ENCODE measurements around the gene UBE2L5. TPM values are rescaled to one million over a fixed set of nuclear protein-coding genes. Genes with fewer than 3 reads are reported as not detected.

Gene UBE2L5
- total RNA-seq = not detected

GRCh38 chr13:30422054-30422839, at the start of gene UBE2L5:
Gene UBE2L5 (plus strand): TSS chr13:30422493. CDS start chr13:30427991, 5,498 bp downstream.

GRCh38 chr13:30465593-30466357, 43.5 kb downstream of the UBE2L5 start, which contains the start of gene HMGB1:
Gene HMGB1 (minus strand): TSS chr13:30465936. CDS start chr13:30463680, 2,256 bp downstream.

Other genes with a start within 250 kb of the UBE2L5 start
- gene KATNAL1, start 114.9 kb upstream of the UBE2L5 start, total RNA-seq = 14.1 TPM
- gene HMGB1, start 43.4 kb downstream of the UBE2L5 start, total RNA-seq = 307 TPM
- 21.2 TPM for gene USPL1, start 195.4 kb downstream of the UBE2L5 start, total RNA-seq